GM20000 (cell line): ENCODE measurements around the gene CHCHD1.

Experiments
- DNase-seq: peaks from one replicate; pipeline ENCODE4 v3.0.0; 2012; ENCODE audit warnings: low spot score
- TF ChIP-seq, protein P1 (sequence below): IDR thresholded peaks from 2 replicates; pipeline ENCODE4 v1.5.1; 2012; ENCODE audit warnings: mild to moderate bottlenecking, control low read depth; ENCODE audit errors: extremely low read depth, missing control alignments

The CHCHD1 gene

DNA sequence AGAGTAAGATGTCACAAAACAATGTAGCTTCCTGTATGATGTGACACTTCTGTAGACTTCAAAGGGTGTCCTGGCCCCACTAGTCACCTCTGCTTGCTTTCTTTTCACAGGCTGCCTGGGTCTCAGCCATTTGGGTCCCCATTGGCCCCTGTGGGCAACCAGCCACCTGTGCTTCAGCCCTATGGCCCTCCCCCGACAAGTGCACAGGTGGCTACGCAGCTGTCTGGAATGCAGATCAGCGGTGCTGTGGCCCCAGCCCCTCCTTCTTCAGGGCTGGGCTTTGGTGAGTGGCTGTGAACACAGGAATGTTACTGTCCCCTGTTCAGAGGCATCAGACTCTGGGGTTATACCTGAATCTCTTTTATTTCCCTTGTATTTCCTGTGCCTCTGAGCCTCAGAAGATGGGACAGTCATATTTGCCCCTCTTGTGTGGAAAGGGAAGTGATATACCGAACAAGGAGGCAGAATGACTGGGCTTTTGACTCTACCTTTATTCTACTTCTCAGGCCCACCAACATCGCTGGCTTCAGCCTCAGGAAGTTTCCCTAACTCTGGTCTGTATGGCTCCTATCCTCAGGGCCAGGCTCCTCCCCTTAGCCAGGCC lies 22.2 kb upstream of the CHCHD1 start:
- DNase-seq: no peak
- TF ChIP-seq, protein P1, sequence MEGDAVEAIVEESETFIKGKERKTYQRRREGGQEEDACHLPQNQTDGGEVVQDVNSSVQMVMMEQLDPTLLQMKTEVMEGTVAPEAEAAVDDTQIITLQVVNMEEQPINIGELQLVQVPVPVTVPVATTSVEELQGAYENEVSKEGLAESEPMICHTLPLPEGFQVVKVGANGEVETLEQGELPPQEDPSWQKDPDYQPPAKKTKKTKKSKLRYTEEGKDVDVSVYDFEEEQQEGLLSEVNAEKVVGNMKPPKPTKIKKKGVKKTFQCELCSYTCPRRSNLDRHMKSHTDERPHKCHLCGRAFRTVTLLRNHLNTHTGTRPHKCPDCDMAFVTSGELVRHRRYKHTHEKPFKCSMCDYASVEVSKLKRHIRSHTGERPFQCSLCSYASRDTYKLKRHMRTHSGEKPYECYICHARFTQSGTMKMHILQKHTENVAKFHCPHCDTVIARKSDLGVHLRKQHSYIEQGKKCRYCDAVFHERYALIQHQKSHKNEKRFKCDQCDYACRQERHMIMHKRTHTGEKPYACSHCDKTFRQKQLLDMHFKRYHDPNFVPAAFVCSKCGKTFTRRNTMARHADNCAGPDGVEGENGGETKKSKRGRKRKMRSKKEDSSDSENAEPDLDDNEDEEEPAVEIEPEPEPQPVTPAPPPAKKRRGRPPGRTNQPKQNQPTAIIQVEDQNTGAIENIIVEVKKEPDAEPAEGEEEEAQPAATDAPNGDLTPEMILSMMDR: no peak

DNA sequence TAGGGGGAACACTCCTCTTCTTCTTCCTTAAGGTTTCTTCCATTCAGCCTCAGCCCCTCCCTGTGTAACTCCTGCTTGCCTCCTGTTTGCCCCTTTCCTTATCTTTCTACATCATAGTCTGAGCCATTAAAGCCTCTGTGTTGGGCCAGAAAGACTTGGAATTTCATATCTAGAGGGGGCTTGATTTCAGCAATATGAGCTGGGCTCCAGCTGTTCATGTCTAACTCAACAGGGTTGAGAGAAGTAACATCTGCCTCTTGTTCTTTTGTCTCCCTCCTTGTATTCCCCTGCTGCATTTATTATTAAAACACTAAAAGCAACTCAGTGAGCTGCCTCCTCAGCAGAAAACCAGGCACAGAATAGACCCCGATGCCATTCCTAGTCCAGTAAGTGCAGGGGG lies 20.1 kb upstream of the CHCHD1 start:
- DNase-seq: no peak
- TF ChIP-seq, protein P1: no peak

GRCh38 chr10:73762915-73763314 lies 18.9 kb upstream of the CHCHD1 start:
- TF ChIP-seq, protein P1: no peak
- DNase-seq: no peak

GRCh38 chr10:73763343-73763742 lies 18.5 kb upstream of the CHCHD1 start:
- TF ChIP-seq, protein P1: no peak
- DNase-seq: no peak

DNA sequence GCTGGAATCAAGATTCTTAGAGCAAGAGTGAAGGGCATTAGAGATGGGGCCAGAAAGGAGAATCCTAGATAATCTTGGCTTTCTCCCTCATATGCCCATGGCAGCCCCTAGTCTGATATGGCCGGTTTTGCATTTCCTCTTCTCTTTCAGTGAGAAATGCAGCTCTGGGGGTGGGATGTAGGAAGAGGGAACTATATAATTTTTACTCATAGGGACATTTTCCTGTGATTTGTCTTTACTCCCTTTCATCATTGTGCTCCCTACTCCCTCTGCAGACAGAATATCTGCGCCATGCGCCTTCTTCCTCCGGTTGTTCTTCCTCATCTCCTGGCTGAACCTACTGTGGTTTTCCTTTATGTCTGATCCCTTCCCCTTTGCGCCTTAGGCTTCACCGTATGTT lies 16.8 kb upstream of the CHCHD1 start:
- TF ChIP-seq, protein P1: no peak
- no peak for DNase-seq

DNA sequence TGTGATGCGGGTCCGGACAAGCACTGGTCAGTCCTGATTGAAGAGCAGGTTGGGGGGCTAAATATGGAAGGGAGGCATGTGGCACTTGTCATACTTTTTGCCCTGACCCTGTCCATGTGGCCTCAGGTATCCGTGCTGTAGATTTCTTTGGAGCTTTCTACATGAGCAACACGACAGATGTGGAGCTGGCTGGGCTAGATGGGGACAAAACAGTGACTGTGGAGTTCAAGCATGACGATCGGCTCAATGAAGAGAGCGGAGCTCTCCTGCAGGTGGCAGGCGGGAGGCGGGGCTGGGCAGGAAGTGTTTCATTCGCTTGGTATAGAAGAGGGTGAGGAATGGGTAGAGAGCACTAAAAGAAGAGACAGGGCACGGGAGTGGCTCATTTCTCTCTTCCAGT lies 13.0 kb upstream of the CHCHD1 start:
- TF ChIP-seq, protein P1: no peak
- DNase-seq: peak; percentile 39

- no peak for DNase-seq
- TF ChIP-seq, protein P1: no peak
Observed at GRCh38 chr10:73769396-73769795, 12.5 kb upstream of the CHCHD1 start.
